Ammon's horn (tissue), 1 donor: ENCODE measurements around the gene LRRC47.

ENCODE experiments used
- DNase-seq: peaks from one replicate; pipeline ENCODE4 v3.0.0-alpha.2; 2016; ENCODE audit warnings: low spot score

The LRRC47 gene

DNA sequence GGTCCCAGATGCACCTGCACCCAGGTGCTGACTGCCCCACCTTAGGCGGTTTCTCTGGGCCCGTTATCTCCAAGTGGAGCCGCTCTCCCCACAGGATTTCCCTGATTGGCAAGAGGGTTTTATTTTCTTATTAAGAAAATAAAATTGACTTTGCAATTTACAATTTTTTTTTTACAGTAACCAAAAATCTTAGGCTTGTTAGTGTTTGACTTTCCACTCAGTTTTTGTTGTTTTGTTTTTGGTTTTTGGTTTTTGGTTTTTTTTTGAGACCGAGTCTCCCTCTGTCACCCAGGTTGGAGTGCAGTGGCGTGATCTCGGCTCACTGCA is 48.8 kb downstream of the LRRC47 start:
- no peak for DNase-seq

DNA sequence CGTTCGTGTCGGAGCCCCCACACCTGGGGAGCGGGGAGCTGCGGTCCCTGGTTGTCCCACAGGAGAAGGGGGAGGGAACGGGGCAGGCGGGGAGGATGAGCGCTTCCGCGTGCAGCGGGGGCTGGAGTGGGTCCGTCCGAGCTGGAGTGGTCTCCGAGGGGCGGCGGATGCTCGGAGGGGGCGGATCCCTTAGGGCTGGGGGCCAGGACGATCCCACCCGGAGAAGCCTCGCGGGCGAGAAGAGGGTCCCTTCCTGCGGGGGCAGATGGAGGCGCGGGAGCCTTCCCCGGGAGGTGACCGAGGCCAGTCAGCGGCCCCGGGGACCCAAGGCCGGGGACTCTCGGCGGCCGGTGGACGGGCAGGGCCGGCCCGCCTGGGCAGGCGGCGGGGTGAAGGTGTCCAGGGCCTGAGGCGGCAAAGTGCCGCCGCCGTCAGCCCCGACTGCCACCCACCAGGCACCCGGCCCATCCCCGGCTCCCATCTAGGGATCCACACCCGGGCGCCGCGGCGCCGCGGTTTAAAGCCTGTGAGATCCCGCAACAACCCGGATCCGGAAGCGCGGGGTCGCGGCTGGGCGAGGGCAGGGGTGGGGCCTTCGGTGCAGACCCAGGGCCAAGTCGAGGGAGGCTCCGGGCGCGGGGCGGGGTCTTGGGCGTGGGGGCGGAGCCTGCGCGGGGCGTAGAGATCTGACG is 49.3 kb downstream of the LRRC47 start:
- peak; percentile 89 for DNase-seq

- DNase-seq, result no peak
Measured at GRCh38 chr1:3746389-3746829, 49.9 kb downstream of the LRRC47 start.

DNA sequence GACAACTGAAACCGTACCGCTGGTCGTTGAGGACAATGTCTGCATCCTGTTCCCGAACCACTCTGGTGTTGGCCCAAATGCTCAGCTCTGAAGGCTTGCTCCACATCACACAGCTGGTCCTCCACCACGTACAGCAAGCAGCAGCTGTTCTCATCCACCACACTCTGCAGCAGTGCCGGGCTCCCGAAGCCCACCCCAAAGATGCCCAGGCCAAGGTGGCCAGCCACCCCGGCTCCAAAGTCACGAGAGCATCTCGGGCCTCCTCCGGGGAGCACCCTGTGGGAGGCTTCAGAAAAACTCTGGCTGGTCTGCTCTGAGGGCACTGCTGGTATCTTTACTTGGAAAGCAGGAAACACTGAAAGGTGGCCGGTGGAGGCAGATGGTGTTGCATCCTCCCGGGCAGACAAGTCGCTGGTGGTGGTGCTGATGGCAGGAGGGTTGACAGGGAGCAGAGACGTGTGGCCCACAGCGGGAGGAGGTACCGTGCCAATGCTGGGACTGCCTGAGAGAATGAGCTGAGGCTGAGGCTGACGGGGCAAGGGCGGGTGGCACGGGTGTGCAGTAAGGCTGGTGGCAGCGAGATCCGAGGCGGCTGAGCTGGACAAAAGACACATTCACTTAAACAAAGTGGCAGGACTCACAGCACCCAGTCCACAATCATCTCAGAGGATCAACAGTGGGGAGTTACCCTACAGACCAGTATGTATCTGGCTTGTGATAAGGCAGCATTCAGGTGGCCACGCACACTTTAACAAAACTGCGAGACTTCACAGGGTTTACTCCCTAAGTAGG is 50.5 kb downstream of the LRRC47 start:
- DNase-seq, result peak; percentile 40

- no peak for DNase-seq
Measured at GRCh38 chr1:3745071-3745470, 51.2 kb downstream of the LRRC47 start.

- no peak for DNase-seq
Measured at GRCh38 chr1:3744646-3745045, 51.7 kb downstream of the LRRC47 start.

DNA sequence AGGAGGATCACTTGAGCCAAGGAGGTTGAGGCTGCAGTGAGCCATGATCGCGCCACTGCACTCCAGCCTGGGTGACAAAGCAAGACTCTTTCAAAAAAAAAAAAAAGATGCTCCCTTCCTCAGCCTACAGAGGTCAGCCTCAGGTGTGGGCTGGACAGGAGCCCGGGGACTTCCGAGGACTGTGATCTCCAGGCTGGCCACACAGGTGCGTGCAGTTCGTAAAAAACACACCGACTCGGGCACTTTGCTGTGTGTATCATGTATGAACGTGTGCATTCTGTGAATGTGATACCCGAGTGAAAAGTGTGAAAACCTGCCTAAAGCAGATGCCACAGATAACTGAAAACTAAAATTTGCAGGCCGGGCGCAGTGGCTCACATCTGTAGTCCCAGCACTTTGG is 52.5 kb downstream of the LRRC47 start:
- no peak for DNase-seq

DNA sequence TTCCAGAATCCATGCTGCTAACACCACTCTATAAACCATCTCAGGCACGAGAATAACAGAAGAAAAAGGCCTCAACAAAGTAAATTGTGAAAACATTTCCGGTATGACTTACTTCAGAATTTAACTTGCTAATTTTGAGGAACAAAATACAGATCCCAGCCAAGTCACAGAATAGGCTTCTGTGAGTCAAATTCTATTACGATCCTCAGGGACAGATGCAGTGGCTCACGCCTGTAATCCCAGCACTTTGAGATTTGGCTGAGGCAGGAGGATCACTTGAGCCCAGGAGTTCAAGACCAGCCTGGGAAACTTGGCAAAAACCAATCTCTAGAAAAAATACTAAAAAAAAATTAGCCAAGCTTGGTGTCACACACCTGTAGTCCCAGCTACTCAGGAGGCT is 52.9 kb downstream of the LRRC47 start:
- no peak for DNase-seq

GRCh38 chr1:3742439-3743298 is 53.6 kb downstream of the LRRC47 start:
- no peak for DNase-seq

DNA sequence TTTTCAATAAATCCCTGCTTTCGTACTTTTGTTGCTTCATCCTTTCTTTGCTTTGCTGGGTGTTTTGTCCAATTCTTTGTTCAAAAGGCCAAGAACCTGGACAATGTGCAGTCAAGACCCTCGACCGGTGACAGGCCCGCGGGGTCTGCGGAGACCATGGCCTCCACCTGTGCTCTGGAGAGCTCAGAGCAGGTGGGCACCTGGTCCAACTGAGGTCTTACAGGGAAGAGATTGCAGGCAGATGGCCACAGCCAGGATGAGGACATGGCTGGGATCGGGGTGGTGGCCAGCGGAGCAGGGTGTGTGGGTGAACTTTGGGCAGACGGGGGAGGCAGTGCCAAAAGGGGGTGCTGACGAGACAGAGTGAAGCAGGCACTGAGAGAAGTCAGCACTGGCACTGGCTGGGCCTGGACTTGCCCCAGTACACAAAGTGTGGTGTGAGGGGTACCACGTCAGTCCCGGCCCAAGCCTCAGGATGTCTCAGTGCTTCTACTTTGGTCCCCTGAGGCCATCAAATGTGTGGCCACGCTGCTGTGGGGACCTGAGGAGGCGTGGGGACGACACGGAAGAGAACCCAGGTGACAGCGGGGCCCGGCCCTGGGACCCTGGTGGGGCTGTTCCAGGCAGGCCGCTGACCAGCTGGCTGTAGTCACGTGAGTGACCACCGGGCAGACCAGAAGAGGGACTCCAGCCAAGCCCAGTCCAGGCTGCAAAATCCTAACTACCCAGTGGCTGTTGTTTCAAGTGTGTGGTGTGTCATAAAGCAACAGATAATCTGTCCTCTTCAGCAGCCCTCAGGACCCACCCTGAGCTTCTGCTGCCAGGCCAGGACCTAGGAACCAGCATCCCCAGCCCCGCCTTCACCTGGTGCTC is 54.5 kb downstream of the LRRC47 start:
- no peak for DNase-seq

DNA sequence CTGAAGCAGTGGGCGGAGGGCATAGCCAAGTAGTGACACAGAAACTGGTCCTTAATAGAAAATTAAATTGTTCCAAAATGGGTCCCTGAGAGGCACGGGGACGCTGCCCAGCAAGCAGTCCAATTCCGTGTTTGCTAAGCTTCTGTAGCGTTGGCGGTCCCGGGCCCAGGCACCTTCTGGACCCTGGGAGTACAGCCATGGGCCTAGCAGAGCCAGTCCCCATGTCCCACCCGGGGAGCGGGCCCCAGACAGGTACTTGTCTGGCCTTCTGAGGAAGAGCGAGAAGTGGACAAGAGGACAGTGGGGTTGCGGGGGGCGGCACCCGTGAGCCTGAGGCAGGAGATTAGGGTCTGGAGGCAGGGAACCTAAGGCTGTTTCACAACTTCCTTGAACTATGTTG is 55.5 kb downstream of the LRRC47 start:
- no peak for DNase-seq

GRCh38 chr1:3740042-3740441 is 56.3 kb downstream of the LRRC47 start:
- no peak for DNase-seq

DNA sequence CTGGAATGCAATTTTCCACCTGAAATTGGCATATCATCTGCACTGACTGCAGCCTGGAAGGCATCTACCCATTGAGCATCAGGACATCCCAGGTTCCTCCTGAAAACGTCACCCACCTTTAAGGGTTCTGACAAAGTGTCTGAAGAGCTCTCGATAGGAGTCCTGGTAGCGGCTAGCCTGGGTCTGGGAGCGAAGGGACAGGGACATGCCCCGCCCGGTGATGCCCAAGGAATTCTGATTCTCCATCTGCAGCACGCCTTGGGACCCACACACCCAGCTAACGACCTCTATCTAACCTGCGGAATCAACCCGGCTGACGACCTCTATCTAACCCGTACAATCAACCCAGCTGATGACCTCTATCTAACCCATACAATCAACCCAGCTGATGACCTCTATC is 57.4 kb downstream of the LRRC47 start:
- DNase-seq, result no peak

- DNase-seq, result no peak
Measured at GRCh38 chr1:3736708-3737107, 59.6 kb downstream of the LRRC47 start.

DNA sequence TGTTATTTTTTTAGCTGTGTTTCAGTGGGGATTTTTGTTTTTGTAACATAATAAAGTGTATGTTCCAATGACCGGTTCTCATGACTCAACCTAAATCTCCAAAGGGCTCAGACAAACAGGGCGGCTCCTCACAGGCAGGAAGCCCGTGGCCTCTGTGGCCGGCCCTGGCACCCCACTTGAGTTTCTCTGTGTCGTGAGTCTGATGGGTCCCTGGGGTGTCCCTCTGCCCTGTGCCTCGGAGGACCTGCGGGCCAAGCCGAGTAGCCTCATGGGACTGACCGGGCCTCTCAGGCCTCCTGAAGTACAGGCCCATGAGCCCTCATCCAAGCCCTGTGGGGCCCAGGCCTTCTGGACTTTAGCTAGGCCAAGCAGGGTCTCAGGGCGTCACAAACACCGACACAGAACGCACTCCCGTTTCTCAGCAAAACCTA is 60.2 kb downstream of the LRRC47 start:
- no peak for DNase-seq

DNA sequence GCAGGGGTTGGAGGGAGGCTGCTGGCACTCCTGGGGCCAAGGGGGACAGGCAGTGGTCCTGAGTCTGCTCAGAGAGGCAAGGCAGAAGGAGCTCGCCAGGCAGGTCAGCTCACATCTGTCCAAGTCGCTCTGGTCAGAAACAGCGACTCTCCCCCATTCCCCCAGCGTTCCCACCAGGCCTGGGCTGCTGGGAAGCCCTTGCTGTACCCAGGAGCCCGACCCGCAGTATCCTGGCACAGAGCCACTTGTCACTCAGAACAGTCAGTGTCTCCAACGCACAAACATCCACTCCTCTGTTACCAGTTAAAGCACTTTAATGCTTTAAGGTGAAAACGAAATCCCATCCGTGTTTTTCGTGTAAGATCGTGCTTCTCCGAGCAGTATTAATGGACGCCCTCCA is 60.6 kb downstream of the LRRC47 start:
- no peak for DNase-seq

- no peak for DNase-seq
Measured at GRCh38 chr1:3735027-3735681, 61.1 kb downstream of the LRRC47 start.

- DNase-seq, result no peak
Measured at GRCh38 chr1:3734602-3735001, 61.7 kb downstream of the LRRC47 start.

DNA sequence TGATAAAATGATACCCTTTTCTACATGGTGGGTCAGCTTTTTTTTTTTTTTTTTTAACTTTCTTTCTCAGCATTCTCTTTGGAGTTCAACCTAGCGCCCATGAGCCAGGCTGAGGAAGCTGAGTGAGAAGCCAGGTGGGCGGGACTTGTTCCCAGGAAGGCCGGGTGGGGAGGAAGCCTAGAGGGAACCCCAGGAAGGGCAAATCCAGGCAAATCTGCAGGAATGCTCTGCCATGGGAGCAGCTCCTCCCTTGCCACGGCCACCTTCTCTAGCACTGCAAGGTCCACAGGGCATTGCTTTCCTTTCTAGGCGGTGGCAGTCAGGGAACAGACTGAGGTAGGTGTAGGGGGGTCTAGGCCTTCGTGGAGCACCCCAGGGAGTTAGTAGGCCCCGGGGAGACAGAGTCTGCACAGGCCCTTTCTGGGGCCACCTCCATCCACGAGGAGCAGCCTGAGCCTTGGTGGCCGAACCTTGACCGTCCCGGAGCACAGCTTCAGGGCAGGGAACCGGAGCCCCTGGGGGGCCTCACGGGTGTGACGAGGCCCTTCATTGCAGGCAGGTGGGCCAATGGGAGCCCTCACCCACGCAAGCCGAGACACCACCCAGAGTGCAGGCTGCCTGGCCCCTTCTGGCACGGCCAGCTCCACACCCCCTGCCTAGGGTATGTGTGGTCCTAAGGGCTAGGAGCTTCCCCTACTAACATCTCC is 62.3 kb downstream of the LRRC47 start:
- no peak for DNase-seq

DNA sequence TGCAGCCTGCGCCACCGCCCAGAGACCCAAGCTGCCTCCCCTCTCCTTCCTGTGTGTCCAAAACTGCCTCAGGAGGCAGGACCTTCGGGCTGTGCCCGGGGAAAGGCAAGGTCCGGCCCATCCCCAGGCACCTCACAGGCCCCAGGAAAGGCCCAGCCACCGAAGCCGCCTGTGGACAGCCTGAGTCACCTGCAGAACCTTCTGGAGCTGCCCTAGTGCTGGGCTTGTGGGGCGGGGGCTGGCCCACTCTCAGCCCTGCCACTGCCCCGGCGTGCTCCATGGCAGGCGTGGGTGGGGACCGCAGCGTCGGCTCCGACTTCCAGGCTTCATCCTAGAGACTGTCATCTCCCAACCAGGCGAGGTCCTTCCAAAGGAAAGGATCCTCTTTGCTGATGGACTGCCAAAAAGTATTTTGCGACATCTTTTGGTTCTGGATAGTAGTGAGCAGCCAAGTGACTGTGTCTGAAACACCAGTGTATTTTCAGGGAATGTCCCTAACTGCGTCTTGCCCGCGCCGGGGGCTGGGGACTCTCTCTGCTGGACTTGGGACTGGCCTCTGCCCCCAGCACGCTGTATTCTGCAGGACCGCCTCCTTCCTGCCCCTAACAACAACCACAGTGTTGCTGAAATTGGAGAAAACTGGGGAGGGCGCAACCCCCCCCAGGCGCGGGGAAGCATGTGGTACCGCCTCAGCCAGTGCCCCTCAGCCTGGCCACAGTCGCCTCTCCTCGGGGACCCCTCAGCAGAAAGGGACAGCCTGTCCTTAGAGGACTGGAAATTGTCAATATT is 63.0 kb downstream of the LRRC47 start:
- DNase-seq, result no peak
